Caco-2 (cell line): ENCODE measurements around the gene MRGPRE. TPM values are rescaled to one million over a fixed set of nuclear protein-coding genes. Genes with fewer than 3 reads are reported as not detected.

Experiments
- BruUV-seq: library from RNA; stranded (reverse); fragments of 400-500 nt; replicated peaks from 2 replicates; lab custom pipeline; 2021; lab: Mats Ljungman, UMichigan
- CTCF ChIA-PET: fragments of 300-600 bp; sonication (Branson Sonifier 250); formaldehyde crosslinking; loops from one replicate; lab custom pipeline; 2022; ENCODE audit warnings: antibody characterized with exemption; lab: Charles Lee
- POLR2A ChIA-PET: fragments of 300-600 bp; sonication (Branson Sonifier 250); formaldehyde crosslinking; loops from one replicate; lab custom pipeline; 2022; ENCODE audit warnings: antibody characterized with exemption; lab: Charles Lee
- DNase-seq, 2 experiments: peaks; one replicate each; pipeline versions ENCODE4 v3.0.0 to v3.0.0-alpha.2; 2020 to 2022
- H3K27me3 ChIP-seq: replicated peaks from 2 replicates; pipeline ENCODE4 v1.6.0; 2011; ENCODE audit warnings: low read length; ENCODE audit not compliant: control insufficient read depth, insufficient read depth
- H3K36me3 ChIP-seq: 2 replicates; pipeline ENCODE4 v1.5.1; 2011; ENCODE audit warnings: low read length; ENCODE audit not compliant: control insufficient read depth, insufficient read depth
- H3K4me1 ChIP-seq: fragments of 250-450 bp; sonication (Bioruptor Pico); 2 replicates; pipeline ENCODE4 v1.5.1; 2020; ENCODE audit warnings: mild to moderate bottlenecking
- H3K4me3 ChIP-seq: 2 replicates; pipeline ENCODE4 v1.5.1; 2011; ENCODE audit warnings: low read depth, mild to moderate bottlenecking, control low read depth, low read length
- H3K9me3 ChIP-seq: fragments of 250-450 bp; sonication (Bioruptor Pico); 2 replicates; pipeline ENCODE4 v1.5.1; 2020; ENCODE audit warnings: mild to moderate bottlenecking, moderate library complexity
- H3K27ac Mint-ChIP-seq: one replicate; pipeline ENCODE4 v1.8.0; 2022; ENCODE audit warnings: mixed read lengths; ENCODE audit not compliant: unreplicated experiment
- H3K27me3 Mint-ChIP-seq: one replicate; pipeline ENCODE4 v1.8.0; 2022; ENCODE audit warnings: mixed read lengths; ENCODE audit not compliant: insufficient read depth, unreplicated experiment
- H3K36me3 Mint-ChIP-seq: one replicate; pipeline ENCODE4 v1.8.0; 2022; ENCODE audit warnings: mild to moderate bottlenecking, mixed read lengths; ENCODE audit not compliant: insufficient read depth, unreplicated experiment
- H3K4me1 Mint-ChIP-seq: one replicate; pipeline ENCODE4 v1.8.0; 2022; ENCODE audit warnings: low read depth, mixed read lengths; ENCODE audit not compliant: unreplicated experiment
- H3K4me3 Mint-ChIP-seq: one replicate; pipeline ENCODE4 v1.8.0; 2022; ENCODE audit warnings: mild to moderate bottlenecking, moderate library complexity, mixed read lengths; ENCODE audit not compliant: unreplicated experiment
- H3K9me3 Mint-ChIP-seq: one replicate; pipeline ENCODE4 v1.8.0; 2022; ENCODE audit warnings: mixed read lengths; ENCODE audit not compliant: unreplicated experiment
- CTCF ChIP-seq, 2 experiments: fragments of 200-600 bp in 1 of 2; IDR thresholded peaks; 1 replicate in 1 of 2; 2 replicates in 1 of 2; pipeline versions ENCODE4 v1.5.1 to v1.8.0; 2011 to 2022; ENCODE audit warnings: antibody characterized with exemption in 1 of 2, control low read depth in 1 of 2, inconsistent platforms in 1 of 2, low read depth in 1 of 2, low read length in 1 of 2, mild to moderate bottlenecking in 1 of 2, moderate library complexity in 1 of 2; ENCODE audit not compliant: insufficient read depth in 1 of 2, severe bottlenecking in 1 of 2, unreplicated experiment in 1 of 2
- intact Hi-C: fragments of 100-400 bp; cut with micrococcal nuclease; formaldehyde crosslinking; loops from one replicate; pipeline ENCODE4 v1.10.0; 2022; ENCODE audit not compliant: unreplicated experiment
- total RNA-seq: library from RNA; stranded (reverse); gene quantifications from 2 replicates; pipeline ENCODE4 v1.2.3, GENCODE V29; 2022

The MRGPRE gene
- total RNA-seq, 1 experiment from 2014 or later: not detected

GRCh38 chr11:3205261-3206155, 26.7 kb downstream of the MRGPRE start:
- Histone ChIP-seq H3K27me3 (peaks cover 1% of the 10 kb centered on the region), H3K36me3 (no peaks in the 10 kb centered on the region), H3K4me1 (no peaks in the 10 kb centered on the region), H3K9me3 (no peaks in the 10 kb centered on the region), H3K4me3 (no peak overlapping the region)
- POLR2A ChIA-PET: no interaction called here
- Mint-ChIP-seq H3K4me3 (no peak overlapping the region), H3K4me1 (no peaks in the 10 kb centered on the region), H3K36me3 (no peaks in the 10 kb centered on the region), H3K27ac (no peak overlapping the region), H3K27me3 (peaks cover 3% of the 10 kb centered on the region), H3K9me3 (no peaks in the 10 kb centered on the region)
- no peak for TF ChIP-seq CTCF (IDR thresholded peaks at IDR 0.05; ENCODE audit: insufficient read depth in 1 of 2, low read depth in 1 of 2, low read length in 1 of 2, severe bottlenecking in 1 of 2, unreplicated experiment in 1 of 2)
- CTCF ChIA-PET: no interaction called here
- no peak for DNase-seq
- intact Hi-C loops: no loop called here
- no TSS peak for BruUV-seq

GRCh38 chr11:3204141-3205015, 27.8 kb downstream of the MRGPRE start:
- Histone ChIP-seq H3K36me3 (no peaks in the 10 kb centered on the region), H3K27me3 (peaks cover 2% of the 10 kb centered on the region), H3K4me3 (no peak overlapping the region), H3K4me1 (no peaks in the 10 kb centered on the region), H3K9me3 (no peaks in the 10 kb centered on the region)
- ChIA-PET POLR2A (no interaction called here), CTCF (no interaction called here)
- Mint-ChIP-seq H3K27ac (no peak overlapping the region), H3K4me1 (no peaks in the 10 kb centered on the region), H3K4me3 (no peak overlapping the region), H3K36me3 (no peaks in the 10 kb centered on the region), H3K27me3 (no peaks in the 10 kb centered on the region), H3K9me3 (no peaks in the 10 kb centered on the region)
- intact Hi-C loops: no loop called here
- TF ChIP-seq CTCF (IDR thresholded peaks at IDR 0.05; ENCODE audit: insufficient read depth in 1 of 2, low read depth in 1 of 2, low read length in 1 of 2, severe bottlenecking in 1 of 2, unreplicated experiment in 1 of 2): no peak
- DNase-seq: no peak
- no TSS peak for BruUV-seq
